GM21360 (cell line): ENCODE measurements around the gene GNA15.
A peak's percentile ranks its signal among the peaks of the same experiment; 100 is the strongest.
"Not testable (repeated sequence)": the region's sequence is repeated elsewhere in the genome, so short reads cannot be mapped to it uniquely, and the experiment has no call there.

Experiments used
- ATAC-seq: cut with Tn5 transposase; IDR thresholded peaks from one replicate; pipeline ENCODE4 v1.9.1; 2021; ENCODE audit warnings: mild to moderate bottlenecking, moderate library complexity; ENCODE audit not compliant: unreplicated experiment

Gene GNA15

DNA sequence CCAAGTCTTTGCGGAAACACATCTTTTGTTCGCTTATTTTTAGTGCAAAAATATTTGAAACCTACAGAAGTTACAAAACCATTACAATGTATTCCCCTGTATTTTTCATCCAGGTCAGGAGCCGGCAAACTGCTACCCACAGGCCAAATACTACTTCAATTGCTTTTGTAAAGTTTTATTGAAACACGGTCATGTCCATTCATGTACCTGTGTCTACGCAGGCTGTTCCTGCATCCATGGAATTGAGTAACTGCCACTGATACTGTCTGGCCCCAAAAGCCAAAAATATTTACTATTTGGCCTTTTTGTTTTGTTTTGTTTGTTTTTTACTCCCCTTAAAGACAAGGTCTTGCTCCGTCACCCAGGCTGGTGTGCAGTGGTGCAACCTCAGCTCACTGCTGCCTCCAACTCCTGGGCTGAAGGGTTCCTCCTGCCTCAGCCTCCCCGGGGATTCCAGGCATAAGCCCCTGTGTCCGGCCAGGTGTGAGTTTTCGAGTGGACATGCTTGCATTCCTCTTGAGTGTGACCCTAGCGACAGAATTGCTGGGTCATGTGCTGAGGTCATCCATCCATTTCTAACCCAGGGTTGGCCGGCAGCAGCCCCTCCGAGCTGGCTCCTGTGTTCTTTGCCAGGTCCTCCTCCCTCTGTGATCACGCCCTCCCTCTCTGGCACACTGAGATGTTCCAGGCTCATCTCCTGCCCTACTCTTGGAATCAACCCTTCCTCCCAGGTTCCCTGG, 31.9 kb downstream of the GNA15 start:
- no peak for ATAC-seq

DNA sequence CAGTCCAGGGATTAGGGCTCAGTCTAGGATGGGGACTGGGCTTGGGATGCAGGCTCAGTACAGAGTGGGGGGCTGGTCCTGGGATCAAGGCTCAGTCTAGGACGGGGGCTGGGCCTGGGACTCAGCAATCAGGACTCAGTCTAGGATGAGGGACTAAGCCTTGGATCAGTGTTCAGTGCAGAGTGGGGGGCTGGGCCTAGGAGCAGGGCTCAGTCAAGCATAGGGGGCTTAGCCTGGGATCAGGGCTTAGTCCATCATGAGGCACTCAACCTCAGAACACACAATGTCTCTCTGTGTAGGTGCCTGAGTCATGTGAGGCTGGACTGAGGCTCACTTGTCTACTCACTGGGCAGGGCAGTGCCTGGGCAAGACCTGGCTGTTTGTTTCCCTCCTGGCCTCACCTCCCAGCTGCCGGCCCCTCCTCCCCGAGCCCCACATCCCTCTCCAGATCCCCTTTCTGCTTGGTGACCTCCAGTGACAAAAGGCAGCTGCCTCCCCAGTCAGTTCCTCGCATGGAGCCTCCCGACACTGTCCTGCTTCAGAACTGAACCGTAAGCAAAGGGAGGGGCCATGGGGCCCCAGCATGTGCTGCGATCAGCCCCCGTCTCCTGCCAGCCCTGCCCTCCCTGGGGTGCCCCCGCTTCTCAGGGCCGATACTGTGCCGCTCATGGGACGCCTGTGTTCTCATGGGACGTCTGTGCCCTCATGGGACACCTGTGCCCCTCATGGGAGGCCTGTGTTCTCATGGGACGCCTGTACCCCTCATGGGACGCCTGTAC, 36.2 kb downstream of the GNA15 start:
- no peak for ATAC-seq

DNA sequence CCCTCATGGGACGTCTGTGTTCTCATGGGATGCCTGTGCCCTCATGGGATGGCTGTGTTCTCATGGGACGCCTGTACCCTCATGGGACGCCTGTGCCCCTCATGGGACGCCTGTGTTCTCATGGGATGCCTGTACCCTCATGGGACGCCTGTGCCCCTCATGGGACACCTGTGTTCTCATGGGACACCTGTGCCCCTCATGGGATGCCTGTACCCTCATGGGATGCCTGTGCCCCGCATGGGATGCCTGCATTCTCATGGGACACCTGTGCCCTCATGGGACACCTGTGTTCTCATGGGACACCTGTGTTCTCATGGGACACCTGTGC, 36.8 kb downstream of the GNA15 start:
- ATAC-seq, result not testable (repeated sequence)

DNA sequence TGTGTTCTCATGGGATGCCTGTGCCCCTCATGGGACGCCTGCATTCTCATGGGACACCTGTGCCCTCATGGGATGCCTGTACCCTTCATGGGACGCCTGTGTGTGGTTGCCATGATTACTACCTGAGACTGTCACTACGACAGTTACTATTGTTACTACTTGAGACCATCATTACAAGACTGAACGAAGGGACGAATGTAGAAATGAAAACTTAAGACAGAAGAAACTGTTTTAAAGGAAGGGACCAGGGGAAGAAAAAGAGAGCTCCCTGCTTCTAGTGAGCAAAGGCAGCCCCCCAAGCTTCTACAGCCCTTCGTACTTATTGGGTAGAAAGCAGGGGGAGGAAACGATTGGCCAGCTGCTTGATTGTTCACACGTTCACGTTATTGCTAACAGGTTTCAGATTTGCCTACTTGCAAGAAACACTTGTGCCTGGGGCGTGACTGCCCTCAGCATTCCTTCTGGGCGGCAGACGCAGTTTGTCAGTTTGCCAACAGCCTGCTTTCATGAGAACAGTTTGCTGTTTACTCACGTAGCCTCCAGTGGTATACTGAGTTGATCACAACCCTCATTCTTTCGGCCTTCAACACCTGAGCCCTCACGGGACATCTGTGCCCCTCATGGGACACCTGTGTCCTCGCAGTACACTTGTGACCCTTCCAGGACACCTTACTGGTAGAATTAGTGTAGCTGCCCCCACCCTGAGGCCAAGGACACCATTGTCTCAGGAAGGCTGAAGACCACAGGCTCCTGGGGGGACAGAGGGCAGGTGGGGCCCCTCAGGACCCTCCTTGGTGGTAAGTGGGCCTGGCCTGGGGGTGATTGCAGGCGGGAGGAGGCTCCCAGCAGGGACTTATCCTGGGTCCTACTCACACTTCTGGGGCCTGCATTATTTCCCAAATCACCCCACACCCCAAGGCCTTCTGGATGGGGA, 40.2 kb downstream of the GNA15 start:
- ATAC-seq, result no peak

DNA sequence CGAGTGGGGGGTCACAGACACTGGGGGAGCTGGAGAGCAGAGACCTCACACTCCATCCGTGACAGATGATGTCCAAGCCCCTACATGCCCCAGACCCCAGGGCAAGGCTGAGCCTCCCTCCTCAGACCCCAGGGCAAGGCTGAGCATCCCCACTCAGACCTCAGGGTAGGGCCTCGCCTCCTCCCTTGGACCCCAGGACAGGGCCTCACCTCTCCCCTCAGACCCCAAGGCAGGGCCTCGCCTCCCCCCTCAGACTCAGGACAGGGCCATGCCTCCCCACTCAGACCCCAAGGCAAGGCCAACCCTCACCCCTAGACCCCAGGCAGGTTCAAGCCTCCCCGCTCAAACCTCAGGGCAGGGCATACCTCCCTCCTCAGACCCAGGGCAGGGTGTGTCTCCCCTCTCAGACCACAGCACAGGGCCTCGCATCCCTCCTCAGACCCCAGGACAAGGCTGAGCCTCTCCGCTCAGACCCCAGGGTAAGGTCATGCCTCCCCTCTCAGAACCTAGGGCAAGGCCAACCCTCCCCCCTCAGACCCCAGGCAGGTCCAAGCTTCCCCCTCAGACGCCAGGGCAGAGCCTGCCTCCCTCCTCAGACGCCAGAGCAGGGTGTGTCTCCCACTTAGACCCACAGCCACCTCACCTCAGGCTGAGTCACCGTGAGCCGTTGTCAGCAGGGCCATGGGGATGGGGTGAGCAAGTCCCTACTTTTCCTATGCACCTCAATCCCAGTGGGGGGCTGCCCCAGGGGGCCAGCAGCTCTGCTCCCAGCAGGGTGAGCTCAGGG, 41.1 kb downstream of the GNA15 start:
- no peak for ATAC-seq

DNA sequence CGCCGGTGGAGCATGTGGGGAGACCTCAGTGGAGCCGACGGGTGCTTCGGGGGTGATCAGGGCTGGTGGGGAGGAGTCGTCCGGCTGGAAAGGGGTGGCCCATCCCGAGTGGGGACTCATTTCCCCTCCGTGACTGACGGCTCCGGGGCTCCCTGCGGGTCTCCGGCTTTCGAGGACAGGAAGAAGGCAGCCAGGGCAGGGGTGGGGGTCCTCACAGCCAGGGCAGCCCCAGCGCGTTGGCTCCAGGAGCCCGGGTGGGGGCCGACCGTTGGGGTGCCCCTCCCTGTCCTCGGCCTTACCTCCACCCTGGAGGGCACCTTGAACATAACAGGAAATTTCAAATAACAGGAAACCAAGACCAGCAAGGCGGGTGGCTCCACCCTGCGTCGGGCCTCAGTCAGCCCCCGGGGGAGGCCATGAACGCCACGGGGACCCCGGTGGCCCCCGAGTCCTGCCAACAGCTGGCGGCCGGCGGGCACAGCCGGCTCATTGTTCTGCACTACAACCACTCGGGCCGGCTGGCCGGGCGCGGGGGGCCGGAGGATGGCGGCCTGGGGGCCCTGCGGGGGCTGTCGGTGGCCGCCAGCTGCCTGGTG, 42.6 kb downstream of the GNA15 start, which contains the start of gene S1PR4:
S1PR4 (plus strand) TSS at position 393 of the 596 bp plus-strand sequence; CDS start at position 417, 24 bp downstream.
- ATAC-seq, result no peak

DNA sequence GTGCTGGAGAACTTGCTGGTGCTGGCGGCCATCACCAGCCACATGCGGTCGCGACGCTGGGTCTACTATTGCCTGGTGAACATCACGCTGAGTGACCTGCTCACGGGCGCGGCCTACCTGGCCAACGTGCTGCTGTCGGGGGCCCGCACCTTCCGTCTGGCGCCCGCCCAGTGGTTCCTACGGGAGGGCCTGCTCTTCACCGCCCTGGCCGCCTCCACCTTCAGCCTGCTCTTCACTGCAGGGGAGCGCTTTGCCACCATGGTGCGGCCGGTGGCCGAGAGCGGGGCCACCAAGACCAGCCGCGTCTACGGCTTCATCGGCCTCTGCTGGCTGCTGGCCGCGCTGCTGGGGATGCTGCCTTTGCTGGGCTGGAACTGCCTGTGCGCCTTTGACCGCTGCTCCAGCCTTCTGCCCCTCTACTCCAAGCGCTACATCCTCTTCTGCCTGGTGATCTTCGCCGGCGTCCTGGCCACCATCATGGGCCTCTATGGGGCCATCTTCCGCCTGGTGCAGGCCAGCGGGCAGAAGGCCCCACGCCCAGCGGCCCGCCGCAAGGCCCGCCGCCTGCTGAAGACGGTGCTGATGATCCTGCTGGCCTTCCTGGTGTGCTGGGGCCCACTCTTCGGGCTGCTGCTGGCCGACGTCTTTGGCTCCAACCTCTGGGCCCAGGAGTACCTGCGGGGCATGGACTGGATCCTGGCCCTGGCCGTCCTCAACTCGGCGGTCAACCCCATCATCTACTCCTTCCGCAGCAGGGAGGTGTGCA, 43.3 kb downstream of the GNA15 start:
- no peak for ATAC-seq

DNA sequence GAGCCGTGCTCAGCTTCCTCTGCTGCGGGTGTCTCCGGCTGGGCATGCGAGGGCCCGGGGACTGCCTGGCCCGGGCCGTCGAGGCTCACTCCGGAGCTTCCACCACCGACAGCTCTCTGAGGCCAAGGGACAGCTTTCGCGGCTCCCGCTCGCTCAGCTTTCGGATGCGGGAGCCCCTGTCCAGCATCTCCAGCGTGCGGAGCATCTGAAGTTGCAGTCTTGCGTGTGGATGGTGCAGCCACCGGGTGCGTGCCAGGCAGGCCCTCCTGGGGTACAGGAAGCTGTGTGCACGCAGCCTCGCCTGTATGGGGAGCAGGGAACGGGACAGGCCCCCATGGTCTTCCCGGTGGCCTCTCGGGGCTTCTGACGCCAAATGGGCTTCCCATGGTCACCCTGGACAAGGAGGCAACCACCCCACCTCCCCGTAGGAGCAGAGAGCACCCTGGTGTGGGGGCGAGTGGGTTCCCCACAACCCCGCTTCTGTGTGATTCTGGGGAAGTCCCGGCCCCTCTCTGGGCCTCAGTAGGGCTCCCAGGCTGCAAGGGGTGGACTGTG, 44.0 kb downstream of the GNA15 start:
- ATAC-seq, result no peak

DNA sequence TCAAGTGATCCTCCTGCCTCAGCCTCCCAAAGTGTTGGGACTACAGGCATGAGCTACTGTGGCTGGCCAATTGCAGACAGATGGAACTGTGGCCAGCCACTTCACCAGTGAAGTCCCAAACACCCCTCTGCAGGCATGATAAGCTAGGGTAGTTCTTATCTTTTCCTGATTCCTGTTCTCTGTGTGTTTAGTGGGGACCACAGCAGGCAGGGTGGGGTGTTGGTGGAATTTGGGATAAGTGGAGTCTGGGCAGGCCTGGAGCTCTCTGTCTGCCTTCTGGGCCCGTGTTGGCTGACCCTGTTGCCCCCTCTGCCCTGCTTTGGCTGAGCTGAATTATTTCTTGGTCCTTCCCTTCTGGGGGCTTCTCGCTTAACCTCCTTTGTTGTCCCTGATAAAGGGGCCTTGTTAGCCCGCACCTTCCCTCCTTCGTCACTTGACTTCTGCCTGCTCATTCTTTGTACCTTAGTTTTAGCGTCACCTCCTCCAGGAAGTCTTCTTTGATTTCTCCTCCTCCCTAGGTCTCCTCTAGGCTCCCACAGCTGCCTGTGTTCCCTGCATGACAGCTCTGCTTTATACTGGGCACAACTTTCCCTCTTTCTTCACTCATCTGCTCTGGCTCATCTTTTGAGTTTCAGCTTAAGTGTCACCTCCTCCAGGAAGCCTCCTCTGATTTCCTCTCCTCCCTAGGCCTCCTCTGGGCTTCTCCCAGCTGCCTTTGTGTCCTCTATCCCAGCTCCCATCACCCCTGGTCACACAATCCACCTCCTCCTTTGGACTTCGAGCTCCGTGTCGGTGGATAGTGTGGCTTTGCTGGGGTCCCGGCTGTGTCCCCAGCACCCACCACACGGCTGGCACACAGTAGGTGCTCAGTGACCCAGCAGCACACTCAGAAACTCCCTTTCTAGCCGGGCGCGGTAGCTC, 48.1 kb downstream of the GNA15 start:
- ATAC-seq, result no peak

DNA sequence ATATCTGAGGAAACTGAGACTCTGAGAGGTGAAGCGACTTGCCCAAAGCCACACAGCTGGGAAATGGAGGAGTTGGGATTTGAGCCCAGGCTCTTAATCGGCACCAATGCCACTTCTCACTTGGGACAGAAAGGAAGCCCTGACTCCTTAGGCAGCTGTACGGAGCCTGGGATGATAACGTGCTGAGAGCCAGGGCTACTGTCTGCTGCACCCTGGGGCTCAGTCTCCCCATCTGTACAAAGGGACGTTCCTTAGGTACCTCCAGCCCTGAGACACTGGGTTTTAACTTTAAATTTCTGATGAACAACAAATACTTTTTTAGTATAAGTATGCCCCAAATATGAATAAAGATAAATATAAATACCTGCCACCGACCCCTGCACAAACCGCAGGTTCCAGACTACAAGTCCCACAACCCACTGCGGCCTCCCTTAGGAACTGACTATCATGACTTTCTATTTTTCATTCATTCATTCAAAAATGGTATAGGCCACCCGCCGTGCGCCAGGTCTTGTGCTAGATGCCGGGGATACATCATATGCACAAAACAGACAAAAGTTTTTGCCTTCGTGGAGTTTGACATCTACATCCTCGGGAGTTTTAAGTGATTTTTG, 49.1 kb downstream of the GNA15 start:
- ATAC-seq, result peak; percentile 24

DNA sequence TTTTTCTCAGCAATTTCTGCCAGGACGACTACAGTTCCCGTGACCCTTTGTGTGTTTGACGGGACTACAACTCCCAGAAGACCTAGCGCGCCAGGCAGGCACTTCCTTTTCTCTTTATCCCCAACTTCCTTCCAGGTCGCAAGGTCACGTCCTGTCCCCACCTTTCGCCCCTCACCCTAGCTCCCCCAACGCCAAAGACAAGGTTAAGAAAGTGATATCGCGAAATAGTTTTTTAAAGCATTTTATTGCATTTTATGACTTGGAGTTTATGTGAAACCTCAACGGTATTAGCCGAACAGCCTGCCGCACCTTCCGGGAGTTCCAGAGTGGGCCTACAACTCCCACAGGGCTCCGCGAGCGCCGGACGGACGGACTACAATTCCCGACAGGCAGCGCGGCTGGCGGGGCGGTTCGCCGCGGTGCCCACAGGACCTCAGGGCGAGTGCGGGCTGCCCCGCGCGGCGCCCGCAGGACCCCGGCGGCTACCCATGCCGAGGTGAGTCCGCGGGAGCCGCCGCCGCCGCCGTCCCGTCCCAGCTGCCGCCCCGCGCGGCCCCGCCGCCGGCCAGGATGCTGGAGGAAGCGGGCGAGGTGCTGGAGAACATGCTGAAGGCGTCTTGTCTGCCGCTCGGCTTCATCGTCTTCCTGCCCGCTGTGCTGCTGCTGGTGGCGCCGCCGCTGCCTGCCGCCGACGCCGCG, 49.8 kb downstream of the GNA15 start, which contains the start of gene NCLN:
NCLN (plus strand) TSS at position 470 of the 699 bp plus-strand sequence; CDS start at position 571, 101 bp downstream.
- ATAC-seq, result peak; percentile 68

DNA sequence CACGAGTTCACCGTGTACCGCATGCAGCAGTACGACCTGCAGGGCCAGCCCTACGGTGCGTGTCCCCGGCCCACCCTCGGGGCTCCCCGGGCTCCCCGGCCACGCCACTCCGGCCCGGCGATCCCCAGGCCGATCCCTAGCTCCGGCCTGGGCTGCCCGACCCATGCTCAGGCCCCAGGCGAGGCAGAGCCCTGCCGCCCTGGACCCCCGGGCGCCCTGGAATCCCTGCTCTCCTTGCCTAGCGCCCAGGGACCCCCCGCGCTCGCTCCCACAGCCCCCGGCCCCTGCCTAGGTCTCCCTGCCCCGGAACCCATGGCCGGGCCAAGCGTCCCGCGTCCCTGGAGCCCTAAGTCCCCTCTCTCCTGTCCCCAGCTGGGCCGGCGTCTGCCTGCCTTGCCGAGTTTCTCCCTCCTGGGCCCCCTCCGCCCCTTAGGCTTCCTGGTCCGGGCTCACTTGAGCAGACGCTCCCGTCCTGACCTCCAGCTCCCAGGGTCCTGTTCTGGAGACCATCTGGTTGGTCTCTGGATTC, 50.4 kb downstream of the GNA15 start:
- peak; percentile 30 for ATAC-seq

DNA sequence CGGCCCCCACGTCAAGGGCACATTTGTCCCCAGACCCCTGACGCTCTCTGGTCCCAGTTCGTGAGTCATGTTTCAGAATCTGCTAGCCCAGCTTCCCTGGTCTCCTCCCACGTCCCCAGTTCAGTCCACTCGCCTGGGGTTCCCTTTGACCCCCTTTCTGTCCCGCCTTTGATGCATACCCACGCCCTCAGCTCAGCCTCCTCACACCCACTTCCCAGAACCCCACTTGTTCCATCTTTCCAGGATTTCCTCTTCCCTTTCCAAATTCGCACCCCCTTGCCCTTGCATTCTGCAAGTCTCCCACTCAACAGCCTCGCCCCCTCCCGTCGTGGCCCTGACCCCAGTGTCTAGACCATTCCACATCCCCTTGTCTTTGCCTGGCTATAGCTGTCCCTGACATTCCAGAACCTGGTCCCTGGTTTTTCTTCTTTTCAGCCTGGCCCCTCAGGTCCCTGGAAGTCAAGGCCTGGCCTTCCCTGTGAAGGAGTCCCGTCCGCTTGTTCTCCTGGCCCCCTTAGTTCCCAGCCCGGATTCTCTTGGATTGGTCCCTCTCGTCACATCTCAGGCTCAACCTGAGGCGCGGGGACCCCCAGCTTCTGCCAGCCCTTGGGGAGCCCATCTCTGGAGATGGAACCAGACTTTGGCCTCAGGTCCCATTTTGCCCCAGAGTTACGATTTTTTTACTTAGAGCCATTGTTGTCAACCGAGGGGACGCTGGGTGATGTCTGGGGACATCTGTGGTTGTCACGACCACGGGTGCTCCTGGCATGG, 51.2 kb downstream of the GNA15 start:
- ATAC-seq, result no peak

DNA sequence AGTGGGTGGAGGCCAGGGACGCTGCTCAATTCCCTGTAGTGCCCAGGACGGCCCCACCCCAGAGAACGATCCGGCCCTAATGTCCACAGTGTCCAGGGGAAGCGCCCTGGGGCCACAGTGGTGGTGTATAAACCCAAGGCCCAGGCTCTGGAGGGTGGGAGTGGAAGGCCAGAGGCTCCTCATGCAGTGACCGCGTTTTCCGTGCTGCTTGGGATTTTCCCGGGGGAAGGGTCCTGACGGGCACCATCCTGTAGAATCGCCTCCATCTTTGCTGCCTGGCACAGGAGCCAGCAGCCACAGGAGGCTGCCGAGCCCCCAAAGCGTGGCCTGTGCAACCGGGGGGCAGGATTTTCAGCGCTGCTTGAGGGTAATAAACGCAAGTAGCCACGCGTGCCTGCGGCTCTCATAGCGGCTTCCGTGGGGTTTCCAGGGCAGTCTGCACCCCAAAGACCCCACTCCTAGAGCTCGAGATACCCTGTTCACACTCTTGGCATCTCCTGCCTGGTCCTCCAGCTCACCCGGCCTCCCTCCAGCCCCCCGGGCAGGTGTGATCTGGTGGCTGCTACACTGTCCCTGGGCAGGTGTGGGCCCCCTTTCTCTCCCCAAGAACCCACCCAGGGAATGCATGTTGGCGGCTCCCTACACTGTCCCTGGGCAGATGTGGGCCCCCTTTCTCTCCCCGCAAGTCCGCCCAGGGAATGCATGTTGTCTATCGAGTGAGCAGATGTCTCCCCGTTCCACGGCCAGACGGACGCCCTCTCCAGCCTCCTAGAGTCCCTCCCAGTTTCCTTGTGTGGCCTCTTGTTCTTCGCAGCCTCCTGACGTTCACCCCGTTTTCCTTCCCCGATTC, 52.1 kb downstream of the GNA15 start:
- no peak for ATAC-seq
